ENCODE data around the gene EIF1AD. TPM values are rescaled to one million over a fixed set of nuclear protein-coding genes. Genes with fewer than 3 reads are reported as not detected.

EIF1AD gene
- total and polyA plus RNA-seq, 8 donors: 9.5 to 16.0 (median 12.2) TPM

DNA sequence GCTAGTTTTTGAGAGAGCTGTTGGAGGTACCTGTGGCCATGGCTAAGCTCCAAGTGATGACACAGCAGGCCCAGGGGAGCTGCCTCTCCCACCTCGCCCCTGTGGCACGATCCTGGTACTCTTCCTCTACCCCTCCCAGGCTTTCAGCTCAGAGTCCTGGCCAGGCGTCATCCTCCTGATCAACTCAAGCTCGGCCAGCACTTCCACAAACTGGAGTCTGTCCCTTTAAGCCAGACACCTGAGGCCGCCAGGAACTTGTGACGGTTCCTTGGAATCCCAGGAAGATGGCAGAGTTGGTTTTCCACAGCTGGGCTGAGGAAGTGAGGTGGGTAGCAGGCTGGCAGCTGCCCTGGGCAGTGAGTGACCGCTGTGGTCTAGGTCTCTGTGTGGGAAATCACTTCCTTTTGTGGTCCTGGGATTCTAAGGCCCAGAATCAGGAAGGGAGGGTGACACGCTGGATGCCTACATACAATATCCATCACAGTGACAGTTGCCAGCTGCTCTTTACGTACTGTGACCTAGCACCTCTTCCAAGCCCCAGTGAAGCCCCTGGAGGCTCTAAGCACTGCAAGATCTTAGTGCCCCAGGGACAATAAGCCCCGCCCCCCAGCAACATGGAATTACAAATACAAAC, 6.6 kb upstream of the EIF1AD start:
- H3K27ac ChIP-seq: no peak overlapping the region
- FAIRE-seq: no peak
- 58 to 65% methylated on average over 10 of the region's 10 CpGs for WGBS, 2 donors
- DNase-seq: peak in 1 of 6 donors; percentile 20
- no peak for ATAC-seq
- peaks cover 0 to 4% (median 0%) of the 10 kb centered on the region in 4 donors for H3K27me3 ChIP-seq
- peaks cover 0 to 7% (median 0%) of the 10 kb centered on the region in 3 donors for H3K36me3 ChIP-seq
- H3K9me3 ChIP-seq: no peaks in the 10 kb centered on the region
- no peak overlapping the region for H3K4me3 ChIP-seq
- peaks cover 0 to under 1% (median 0%) of the 10 kb centered on the region in 3 donors for H3K4me1 ChIP-seq
- TF ChIP-seq, protein P1, sequence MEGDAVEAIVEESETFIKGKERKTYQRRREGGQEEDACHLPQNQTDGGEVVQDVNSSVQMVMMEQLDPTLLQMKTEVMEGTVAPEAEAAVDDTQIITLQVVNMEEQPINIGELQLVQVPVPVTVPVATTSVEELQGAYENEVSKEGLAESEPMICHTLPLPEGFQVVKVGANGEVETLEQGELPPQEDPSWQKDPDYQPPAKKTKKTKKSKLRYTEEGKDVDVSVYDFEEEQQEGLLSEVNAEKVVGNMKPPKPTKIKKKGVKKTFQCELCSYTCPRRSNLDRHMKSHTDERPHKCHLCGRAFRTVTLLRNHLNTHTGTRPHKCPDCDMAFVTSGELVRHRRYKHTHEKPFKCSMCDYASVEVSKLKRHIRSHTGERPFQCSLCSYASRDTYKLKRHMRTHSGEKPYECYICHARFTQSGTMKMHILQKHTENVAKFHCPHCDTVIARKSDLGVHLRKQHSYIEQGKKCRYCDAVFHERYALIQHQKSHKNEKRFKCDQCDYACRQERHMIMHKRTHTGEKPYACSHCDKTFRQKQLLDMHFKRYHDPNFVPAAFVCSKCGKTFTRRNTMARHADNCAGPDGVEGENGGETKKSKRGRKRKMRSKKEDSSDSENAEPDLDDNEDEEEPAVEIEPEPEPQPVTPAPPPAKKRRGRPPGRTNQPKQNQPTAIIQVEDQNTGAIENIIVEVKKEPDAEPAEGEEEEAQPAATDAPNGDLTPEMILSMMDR (IDR thresholded peaks at IDR 0.05): no peak
- intact Hi-C loops (cut with DNase I): no loop called here

DNA sequence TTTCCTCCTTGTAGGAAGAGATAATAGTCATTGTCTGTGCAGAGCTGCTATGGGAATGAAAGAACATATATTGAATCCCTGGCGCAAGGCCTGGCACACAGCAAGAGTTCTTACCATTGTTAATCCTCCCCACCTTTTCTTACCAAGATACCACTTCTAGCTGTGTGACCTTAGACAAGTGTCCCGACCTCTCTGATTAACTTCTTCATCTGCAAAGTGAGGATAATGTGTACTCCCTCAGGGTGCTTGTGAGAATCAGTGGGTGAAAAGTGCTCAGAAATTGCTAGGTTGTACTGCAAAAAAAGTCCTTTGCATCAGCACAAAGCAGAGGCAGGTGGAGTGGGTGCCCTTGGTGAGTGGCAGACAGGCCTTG, 6.1 kb upstream of the EIF1AD start:
- TF ChIP-seq, protein P1 (IDR thresholded peaks at IDR 0.05): no peak
- no peaks in the 10 kb centered on the region for H3K9me3 ChIP-seq
- no peak overlapping the region for H3K4me3 ChIP-seq
- intact Hi-C loops (cut with DNase I): no loop called here
- ATAC-seq (no peak), DNase-seq (no peak), FAIRE-seq (no peak)
- WGBS, 2 donors: 81 to 86% methylated on average over 2 of the region's 2 CpGs
- peaks cover 0 to 5% (median 5%) of the 10 kb centered on the region in 3 donors for H3K4me1 ChIP-seq
- H3K36me3 ChIP-seq: peaks cover 0 to 7% (median 0%) of the 10 kb centered on the region in 3 donors
- H3K27ac ChIP-seq: no peak overlapping the region
- H3K27me3 ChIP-seq: peaks cover 0 to 4% (median 0%) of the 10 kb centered on the region in 4 donors

DNA sequence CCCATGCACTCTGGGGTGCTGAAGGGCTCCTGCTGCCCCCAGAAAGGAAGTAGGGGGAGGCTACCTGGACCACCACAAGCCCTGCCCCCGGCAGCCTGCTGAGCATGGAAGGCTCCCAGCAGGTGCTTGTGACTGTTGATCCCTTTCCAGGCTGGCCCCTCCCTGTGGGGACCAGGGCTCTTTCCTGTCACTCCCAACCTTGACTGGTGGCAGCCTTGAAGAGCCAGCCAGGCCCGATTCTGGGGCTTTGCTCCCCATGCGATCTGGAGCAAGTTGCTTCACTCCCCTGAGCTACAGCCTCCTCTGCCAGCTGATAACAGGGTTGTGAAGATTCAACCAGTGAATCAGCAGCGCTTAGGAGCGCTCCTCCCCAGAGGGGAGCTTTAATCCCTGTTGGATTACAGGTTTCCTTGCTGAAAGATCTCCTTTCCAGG, 5.3 kb upstream of the EIF1AD start:
- peaks cover 0 to 3% (median 0%) of the 10 kb centered on the region in 4 donors for H3K27me3 ChIP-seq
- DNase-seq (no peak), ATAC-seq (no peak), FAIRE-seq (no peak)
- peaks cover 0 to 6% (median 5%) of the 10 kb centered on the region in 3 donors for H3K4me1 ChIP-seq
- peaks cover 0 to 7% (median 0%) of the 10 kb centered on the region in 3 donors for H3K36me3 ChIP-seq
- H3K27ac ChIP-seq: no peak overlapping the region
- H3K9me3 ChIP-seq: no peaks in the 10 kb centered on the region
- H3K4me3 ChIP-seq: no peak overlapping the region
- TF ChIP-seq, protein P1 (IDR thresholded peaks at IDR 0.05): no peak
- 46 to 49% methylated on average over 5 of the region's 5 CpGs for WGBS, 2 donors
- intact Hi-C loops (cut with DNase I): no loop called here

DNA sequence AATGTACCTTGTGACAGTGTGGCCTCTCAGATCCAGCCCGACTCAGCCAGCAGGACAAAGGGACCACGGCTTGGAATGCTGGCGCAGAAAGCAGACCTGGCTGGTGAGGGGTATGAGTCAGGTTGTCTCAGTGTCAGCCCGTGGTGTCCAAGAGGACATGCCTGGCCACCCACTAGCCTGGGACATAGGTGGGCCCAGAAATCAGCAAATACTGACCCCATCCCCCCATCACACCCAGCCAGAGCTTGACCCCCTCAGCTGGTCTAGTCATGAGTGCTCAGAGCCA, 4.9 kb upstream of the EIF1AD start:
- intact Hi-C loops (cut with DNase I): no loop called here
- 68 to 73% methylated on average over 4 of the region's 4 CpGs for WGBS, 2 donors

More for the DNA sequence above, 4.9 kb upstream of the EIF1AD start:
- TF ChIP-seq, protein P1 (IDR thresholded peaks at IDR 0.05): no peak
- H3K36me3 ChIP-seq: peaks cover 0 to 7% (median 0%) of the 10 kb centered on the region in 3 donors
- no peak for DNase-seq
- no peak for ATAC-seq
- H3K4me3 ChIP-seq: no peak overlapping the region
- peaks cover 0 to 6% (median 5%) of the 10 kb centered on the region in 3 donors for H3K4me1 ChIP-seq
- FAIRE-seq: no peak
- no peaks in the 10 kb centered on the region for H3K9me3 ChIP-seq
- no peak overlapping the region for H3K27ac ChIP-seq
- H3K27me3 ChIP-seq: no peaks in the 10 kb centered on the region

All from pancreas (tissue), 10 donors.